ENCODE results near the gene LRBA.
A peak's percentile ranks its signal among the peaks of the same experiment; 100 is the strongest.

- TF ChIP-seq REST (IDR thresholded peaks at IDR 0.05; ENCODE audit: low read depth, low read length) (no peak), USF2 (IDR thresholded peaks at IDR 0.05; ENCODE audit: borderline replicate concordance, low read depth, low read length) (no peak), FOXM1 (IDR thresholded peaks at IDR 0.05; ENCODE audit: low read depth) (peak; percentile 89), CTCF (IDR thresholded peaks at IDR 0.05) (no peak), RXRA (IDR thresholded peaks at IDR 0.05; ENCODE audit: borderline replicate concordance, low read depth) (peak; percentile 17; the same call in 1 of the 2 replicates), NRF1 (IDR thresholded peaks at IDR 0.05; ENCODE audit: low read depth, low read length) (no peak), TCF12 (IDR thresholded peaks at IDR 0.05) (peak; percentile 91), JUND (IDR thresholded peaks at IDR 0.05) (peak; percentile 95), ELF1 (IDR thresholded peaks at IDR 0.05) (no peak), EZH2phosphoT487 (IDR thresholded peaks at IDR 0.05; ENCODE audit: borderline replicate concordance, low read depth) (no peak), GABPA (IDR thresholded peaks at IDR 0.05; ENCODE audit: low read depth) (no peak)
Observed at GRCh38 chr4:150237110-150237872, 777.8 kb downstream of the LRBA start.

Data from SK-N-SH (cell line).